ENCODE data around the gene ECSCR. TPM values are rescaled to one million over a fixed set of nuclear protein-coding genes. Genes with fewer than 3 reads are reported as not detected.

Gene ECSCR
- total RNA-seq, 4 donors from 2014 or later = 10.0 to 25.4 (median 19.0) TPM

DNA sequence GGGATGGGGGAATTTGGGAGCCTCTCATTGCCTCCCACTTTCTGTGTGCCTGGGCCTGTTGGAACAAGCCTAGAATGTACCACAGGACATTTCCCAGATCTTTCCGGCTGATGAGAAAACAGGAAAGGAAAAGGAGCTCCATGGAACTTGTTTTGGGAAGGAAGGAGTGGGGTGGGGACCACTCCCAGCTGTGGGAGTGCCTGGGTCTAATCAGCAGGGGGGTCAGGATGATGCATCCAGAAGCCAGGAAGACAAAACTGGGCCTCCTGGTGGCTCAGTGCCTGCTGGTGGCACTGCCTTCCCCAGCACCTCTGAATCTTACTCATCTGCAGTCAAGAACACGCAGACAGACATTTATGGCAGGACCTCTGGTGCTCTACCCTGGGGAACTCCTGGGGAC is 11.0 kb upstream of the ECSCR start:
- TF ChIP-seq, protein P1, sequence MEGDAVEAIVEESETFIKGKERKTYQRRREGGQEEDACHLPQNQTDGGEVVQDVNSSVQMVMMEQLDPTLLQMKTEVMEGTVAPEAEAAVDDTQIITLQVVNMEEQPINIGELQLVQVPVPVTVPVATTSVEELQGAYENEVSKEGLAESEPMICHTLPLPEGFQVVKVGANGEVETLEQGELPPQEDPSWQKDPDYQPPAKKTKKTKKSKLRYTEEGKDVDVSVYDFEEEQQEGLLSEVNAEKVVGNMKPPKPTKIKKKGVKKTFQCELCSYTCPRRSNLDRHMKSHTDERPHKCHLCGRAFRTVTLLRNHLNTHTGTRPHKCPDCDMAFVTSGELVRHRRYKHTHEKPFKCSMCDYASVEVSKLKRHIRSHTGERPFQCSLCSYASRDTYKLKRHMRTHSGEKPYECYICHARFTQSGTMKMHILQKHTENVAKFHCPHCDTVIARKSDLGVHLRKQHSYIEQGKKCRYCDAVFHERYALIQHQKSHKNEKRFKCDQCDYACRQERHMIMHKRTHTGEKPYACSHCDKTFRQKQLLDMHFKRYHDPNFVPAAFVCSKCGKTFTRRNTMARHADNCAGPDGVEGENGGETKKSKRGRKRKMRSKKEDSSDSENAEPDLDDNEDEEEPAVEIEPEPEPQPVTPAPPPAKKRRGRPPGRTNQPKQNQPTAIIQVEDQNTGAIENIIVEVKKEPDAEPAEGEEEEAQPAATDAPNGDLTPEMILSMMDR (IDR thresholded peaks at IDR 0.05; ENCODE audit: low read depth) = no peak

DNA sequence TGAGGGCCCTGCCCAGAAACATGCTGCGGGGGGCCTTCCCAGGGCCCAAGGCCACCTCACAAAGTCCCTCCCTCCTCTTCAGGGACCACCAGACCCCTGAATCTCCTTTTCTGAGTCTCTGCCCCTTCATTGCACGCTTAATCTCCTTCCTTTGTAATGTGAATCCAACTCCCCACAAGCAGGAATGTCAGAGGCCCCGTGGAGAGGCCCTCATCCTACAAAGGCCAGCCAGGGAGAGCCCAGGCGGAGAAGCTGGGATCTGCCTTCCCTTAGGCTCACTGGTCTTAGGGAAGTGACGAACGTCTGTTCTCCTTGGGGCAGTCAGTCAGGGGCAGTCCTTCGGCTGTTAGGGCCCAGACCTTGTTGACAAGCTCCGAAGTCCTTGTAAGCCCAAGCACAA is 10.6 kb upstream of the ECSCR start:
- TF ChIP-seq, protein P1 (IDR thresholded peaks at IDR 0.05; ENCODE audit: low read depth) = no peak

DNA sequence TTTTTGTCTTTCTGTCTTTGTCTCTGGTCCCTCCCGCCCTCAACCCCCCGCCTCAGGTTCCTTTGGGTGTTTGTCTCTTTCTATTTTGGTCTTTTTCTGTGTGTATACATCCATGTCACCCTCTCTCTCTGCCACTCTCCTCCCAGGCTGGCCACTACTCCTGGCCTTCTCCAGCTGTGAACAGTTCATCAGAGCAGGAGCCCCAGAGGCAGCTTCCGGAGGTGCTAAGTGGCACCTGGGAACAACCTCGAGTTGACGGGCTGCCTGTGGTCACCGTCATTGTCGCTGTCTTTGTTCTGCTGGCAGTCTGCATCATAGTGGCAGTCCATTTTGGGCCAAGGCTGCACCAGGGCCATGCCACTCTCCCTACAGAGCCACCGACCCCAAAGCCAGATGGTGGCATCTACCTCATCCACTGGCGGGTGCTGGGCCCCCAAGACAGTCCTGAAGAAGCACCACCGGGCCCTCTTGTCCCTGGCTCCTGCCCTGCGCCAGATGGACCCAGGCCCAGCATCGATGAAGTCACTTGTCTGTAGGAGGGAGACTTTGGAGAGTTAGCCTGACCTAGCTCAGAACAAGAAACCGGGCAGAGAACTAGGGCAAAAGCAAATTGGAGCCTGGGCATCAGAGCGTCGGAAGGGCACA is 10.0 kb upstream of the ECSCR start:
- TF ChIP-seq, protein P1 (IDR thresholded peaks at IDR 0.05; ENCODE audit: low read depth) = no peak

DNA sequence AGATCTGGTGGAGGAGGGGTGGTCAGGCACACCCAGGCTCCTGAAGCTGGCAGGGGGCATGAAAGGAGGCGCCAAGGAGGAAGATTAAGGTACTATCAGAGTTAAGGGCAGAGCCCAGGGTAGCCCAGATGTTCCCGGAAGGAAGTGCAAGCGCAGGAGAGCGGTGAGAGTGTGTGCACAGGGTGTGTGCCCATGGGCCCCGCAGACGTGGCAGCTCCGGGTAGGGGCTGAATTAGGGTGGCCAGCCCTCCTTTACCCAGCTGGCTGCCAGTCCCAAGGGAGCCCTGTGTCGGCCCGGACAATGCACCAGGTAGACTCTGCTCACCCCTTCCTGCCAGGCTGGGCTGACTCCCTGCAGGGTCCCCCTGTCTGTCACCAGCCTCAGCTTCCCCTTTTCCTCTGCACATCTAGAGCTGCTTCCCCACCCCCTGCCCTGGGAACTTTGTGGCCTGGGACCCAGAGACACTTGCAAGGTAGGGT is 8.3 kb upstream of the ECSCR start, which contains the start of gene SMIM33:
Gene SMIM33 (plus strand): TSS at position 184 of the 480 bp plus-strand sequence. CDS start 118 bp downstream, at position 302.
- TF ChIP-seq, protein P1 (IDR thresholded peaks at IDR 0.05; ENCODE audit: low read depth) = no peak

DNA sequence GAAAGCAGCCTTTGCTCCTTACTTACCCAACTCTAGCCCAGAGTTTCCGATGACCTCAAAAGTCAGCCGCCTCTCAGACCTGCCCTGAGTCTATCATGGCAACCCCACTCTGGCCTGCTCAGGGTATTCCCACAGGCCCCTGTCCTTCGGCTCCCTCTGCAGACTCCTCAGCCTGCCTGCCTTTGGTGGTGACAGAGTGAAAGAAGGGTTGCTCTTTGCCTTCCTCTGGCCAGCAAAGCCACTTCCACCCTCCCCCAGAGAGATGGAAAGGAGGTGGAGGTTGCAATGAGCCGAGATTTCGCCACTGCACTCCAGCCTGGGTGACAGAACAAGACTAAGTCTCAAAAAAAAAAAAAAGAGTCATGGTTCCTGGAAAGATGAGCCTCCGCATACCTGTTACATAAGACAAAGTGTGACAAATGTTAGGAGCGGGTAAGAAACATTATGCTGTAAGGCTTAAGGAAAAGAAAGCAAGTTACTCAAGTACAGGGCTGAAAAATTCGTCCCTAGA is 5.9 kb upstream of the ECSCR start:
- TF ChIP-seq, protein P1 (IDR thresholded peaks at IDR 0.05; ENCODE audit: low read depth) = no peak

DNA sequence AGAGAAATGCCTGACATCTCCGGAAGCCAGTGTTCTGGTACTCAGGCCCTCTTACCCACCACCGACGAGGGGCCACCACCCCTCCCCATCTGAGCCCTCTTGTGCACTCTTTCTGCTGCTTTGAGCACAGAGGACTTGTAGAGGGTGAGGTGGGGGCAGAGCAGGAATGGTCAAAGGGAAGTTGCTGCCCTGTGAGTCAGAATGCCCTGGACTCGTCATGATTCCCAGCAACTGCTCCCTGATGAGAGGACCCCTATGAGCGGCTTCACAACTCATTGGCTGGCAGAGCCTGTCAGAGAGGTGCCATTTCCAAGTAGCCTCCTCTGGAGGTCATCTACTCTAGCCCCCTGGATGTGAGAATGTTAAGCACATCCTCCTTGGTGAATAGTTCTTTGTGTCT is 845 bp downstream of the ECSCR start:
- TF ChIP-seq, protein P1 (IDR thresholded peaks at IDR 0.05; ENCODE audit: low read depth) = no peak

DNA sequence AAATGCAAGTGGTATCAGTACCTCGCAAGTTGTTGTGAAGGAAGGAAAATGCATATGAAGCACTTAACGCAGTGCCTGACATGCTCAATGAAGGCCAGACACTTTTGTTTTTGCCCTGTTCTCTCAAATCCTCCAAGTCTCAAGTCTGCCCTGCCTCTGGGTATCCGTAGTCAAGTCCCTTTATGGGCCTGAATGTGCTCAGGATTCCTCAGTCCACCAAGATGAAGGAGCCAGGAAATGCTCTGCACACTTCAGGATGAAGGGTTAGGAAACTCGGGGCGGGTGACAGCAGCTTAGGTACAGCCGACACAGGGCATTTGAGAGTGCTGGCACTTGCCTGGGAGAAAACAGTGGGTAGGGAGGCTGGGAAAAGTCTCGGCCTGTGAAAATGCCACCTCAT is 1.4 kb downstream of the ECSCR start:
- TF ChIP-seq, protein P1 (IDR thresholded peaks at IDR 0.05; ENCODE audit: low read depth) = no peak
